PFSK-1 (cell line): ENCODE results near the gene RBFOX1.

Experiments used
- FOXP2 ChIP-seq: optimal IDR thresholded peaks from 2 replicates; pipeline ENCODE3; 2011; ENCODE audit warnings: borderline replicate concordance, control low read depth, inconsistent platforms; ENCODE audit not compliant: insufficient read depth; ENCODE audit errors: extremely low read length, extremely low read depth
- POLR2AphosphoS5 ChIP-seq: IDR thresholded peaks from 2 replicates; pipeline ENCODE4 v1.6.1; 2012; ENCODE audit warnings: low read depth, mild to moderate bottlenecking, control low read depth, low read length, moderate library complexity
- SIN3A ChIP-seq: IDR thresholded peaks from 2 replicates; pipeline ENCODE4 v1.6.1; 2012; ENCODE audit warnings: mild to moderate bottlenecking, low read length, moderate library complexity, borderline replicate concordance; ENCODE audit not compliant: insufficient read depth
- TAF1 ChIP-seq: IDR thresholded peaks from 2 replicates; pipeline ENCODE4 v1.6.1; 2012; ENCODE audit warnings: low read length, control low read depth, borderline replicate concordance; ENCODE audit not compliant: insufficient read depth
- TF ChIP-seq, protein P1 (sequence below), 2 experiments: IDR thresholded peaks; 2 replicates each; pipeline versions ENCODE4 v1.6.1 to v1.8.0; 2011 to 2012; ENCODE audit warnings: low read depth in 2 of 2, low read length in 2 of 2, control low read depth in 1 of 2, inconsistent platforms in 1 of 2, mild to moderate bottlenecking in 1 of 2, moderate library complexity in 1 of 2; ENCODE audit not compliant: insufficient read depth in 1 of 2

DNA sequence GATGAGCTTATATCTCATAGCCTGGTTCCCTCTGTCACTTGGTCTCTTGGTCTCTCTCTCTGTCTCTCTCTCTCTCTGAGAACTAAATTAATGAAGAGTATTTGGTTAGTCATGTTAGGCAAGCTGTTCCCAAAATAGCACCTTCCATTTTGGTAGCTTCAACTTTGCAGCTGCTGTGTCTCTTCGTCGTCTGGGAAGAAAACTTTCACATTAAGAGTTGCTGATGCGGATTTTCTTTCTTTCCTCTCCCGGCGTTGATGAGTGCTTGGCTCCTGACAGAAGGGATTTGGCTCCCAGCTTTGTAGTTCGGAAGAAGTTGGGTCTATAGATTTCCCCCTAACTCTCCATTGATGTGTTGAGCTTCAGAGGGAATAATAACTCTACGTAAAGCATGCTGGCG lies at the start of gene RBFOX1:
- TF ChIP-seq SIN3A (no peak), TAF1 (no peak), POLR2AphosphoS5 (no peak), FOXP2 (no peak)
- TF ChIP-seq, protein P1, sequence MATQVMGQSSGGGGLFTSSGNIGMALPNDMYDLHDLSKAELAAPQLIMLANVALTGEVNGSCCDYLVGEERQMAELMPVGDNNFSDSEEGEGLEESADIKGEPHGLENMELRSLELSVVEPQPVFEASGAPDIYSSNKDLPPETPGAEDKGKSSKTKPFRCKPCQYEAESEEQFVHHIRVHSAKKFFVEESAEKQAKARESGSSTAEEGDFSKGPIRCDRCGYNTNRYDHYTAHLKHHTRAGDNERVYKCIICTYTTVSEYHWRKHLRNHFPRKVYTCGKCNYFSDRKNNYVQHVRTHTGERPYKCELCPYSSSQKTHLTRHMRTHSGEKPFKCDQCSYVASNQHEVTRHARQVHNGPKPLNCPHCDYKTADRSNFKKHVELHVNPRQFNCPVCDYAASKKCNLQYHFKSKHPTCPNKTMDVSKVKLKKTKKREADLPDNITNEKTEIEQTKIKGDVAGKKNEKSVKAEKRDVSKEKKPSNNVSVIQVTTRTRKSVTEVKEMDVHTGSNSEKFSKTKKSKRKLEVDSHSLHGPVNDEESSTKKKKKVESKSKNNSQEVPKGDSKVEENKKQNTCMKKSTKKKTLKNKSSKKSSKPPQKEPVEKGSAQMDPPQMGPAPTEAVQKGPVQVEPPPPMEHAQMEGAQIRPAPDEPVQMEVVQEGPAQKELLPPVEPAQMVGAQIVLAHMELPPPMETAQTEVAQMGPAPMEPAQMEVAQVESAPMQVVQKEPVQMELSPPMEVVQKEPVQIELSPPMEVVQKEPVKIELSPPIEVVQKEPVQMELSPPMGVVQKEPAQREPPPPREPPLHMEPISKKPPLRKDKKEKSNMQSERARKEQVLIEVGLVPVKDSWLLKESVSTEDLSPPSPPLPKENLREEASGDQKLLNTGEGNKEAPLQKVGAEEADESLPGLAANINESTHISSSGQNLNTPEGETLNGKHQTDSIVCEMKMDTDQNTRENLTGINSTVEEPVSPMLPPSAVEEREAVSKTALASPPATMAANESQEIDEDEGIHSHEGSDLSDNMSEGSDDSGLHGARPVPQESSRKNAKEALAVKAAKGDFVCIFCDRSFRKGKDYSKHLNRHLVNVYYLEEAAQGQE (IDR thresholded peaks at IDR 0.05; ENCODE audit: insufficient read depth in 1 of 2, low read depth in 2 of 2, low read length in 2 of 2), result no peak
